ENCODE measurements around the gene SWAP70.

DNA sequence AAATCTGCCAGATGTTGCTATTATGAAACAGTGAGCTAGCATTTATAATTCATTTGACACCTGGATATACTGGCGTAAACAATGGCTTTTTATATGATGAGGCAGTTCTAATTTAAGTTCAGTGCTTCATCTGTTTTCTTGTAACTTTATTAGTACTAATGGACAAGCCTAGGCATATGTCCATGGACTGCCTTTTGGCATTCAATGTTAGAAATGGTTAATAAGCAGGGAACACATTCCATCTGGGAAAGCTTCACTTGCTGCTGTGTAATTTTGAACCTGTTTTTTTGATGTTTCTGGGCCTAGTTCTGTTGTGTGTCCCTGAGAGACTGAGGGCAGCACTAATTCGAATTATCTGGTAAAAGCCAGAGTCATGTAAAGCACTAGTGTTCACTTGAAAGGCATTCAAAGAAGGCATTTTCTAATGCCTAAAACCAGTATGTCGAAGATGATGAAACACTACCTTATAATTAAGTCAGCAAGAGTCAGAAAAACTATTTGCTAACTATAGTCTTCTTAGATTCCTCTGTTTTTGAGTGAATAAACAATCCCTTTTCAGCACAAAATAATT, 138.5 kb downstream of the SWAP70 start:
- TF ChIP-seq, protein P1, sequence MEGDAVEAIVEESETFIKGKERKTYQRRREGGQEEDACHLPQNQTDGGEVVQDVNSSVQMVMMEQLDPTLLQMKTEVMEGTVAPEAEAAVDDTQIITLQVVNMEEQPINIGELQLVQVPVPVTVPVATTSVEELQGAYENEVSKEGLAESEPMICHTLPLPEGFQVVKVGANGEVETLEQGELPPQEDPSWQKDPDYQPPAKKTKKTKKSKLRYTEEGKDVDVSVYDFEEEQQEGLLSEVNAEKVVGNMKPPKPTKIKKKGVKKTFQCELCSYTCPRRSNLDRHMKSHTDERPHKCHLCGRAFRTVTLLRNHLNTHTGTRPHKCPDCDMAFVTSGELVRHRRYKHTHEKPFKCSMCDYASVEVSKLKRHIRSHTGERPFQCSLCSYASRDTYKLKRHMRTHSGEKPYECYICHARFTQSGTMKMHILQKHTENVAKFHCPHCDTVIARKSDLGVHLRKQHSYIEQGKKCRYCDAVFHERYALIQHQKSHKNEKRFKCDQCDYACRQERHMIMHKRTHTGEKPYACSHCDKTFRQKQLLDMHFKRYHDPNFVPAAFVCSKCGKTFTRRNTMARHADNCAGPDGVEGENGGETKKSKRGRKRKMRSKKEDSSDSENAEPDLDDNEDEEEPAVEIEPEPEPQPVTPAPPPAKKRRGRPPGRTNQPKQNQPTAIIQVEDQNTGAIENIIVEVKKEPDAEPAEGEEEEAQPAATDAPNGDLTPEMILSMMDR (conservative IDR thresholded peaks at IDR 0.05; ENCODE audit: low read depth, low read length) = no peak
- TF ChIP-seq EZH2 (IDR thresholded peaks at IDR 0.05; ENCODE audit: low read length, unreplicated experiment) (no peak), EZH2phosphoT487 (IDR thresholded peaks at IDR 0.05; ENCODE audit: borderline replicate concordance, low read length) (no peak)

Measured in PC-3 (cell line).